Glutamatergic neuron (in vitro differentiated cells): ENCODE data around the gene AGPAT1. TPM values are rescaled to one million over a fixed set of nuclear protein-coding genes. Genes with fewer than 3 reads are reported as not detected.

ENCODE experiments used
- DNase-seq: peaks from one replicate; pipeline ENCODE4 v3.0.0; 2022
- H3K27ac Mint-ChIP-seq: one replicate; pipeline ENCODE4 v1.8.0; 2020; ENCODE audit warnings: mild to moderate bottlenecking, mixed read lengths, inconsistent platforms; ENCODE audit not compliant: unreplicated experiment
- H3K27me3 Mint-ChIP-seq: one replicate; pipeline ENCODE4 v1.8.0; 2020; ENCODE audit warnings: mild to moderate bottlenecking, moderate library complexity, mixed read lengths, inconsistent platforms; ENCODE audit not compliant: unreplicated experiment
- H3K36me3 Mint-ChIP-seq: one replicate; pipeline ENCODE4 v1.8.0; 2020; ENCODE audit warnings: mild to moderate bottlenecking, mixed read lengths, inconsistent platforms; ENCODE audit not compliant: unreplicated experiment
- H3K4me1 Mint-ChIP-seq: one replicate; pipeline ENCODE4 v1.8.0; 2020; ENCODE audit warnings: mild to moderate bottlenecking, low read depth, mixed read lengths, inconsistent platforms; ENCODE audit not compliant: unreplicated experiment
- H3K4me3 Mint-ChIP-seq: one replicate; pipeline ENCODE4 v1.8.0; 2020; ENCODE audit warnings: mild to moderate bottlenecking, mixed read lengths, inconsistent platforms; ENCODE audit not compliant: unreplicated experiment
- H3K9me3 Mint-ChIP-seq: one replicate; pipeline ENCODE4 v1.8.0; 2020; ENCODE audit warnings: mild to moderate bottlenecking, moderate library complexity, mixed read lengths, inconsistent platforms; ENCODE audit not compliant: unreplicated experiment
- total RNA-seq: library from RNA; stranded (reverse); fragmentation: NEBNext Ultra II Directional; extraction: Animal tissue kit (Norgen Biotek cat#: 25700); gene quantifications from one replicate; pipeline ENCODE4 v1.2.1, GENCODE V29; 2021; ENCODE audit not compliant: unreplicated experiment
- TF ChIP-seq, protein P1 (sequence below): fragments of 200-600 bp; sonication (generic); IDR thresholded peaks from one replicate; pipeline ENCODE4 v1.5.0; 2021; ENCODE audit not compliant: partially characterized antibody, unreplicated experiment

The AGPAT1 gene
- total RNA-seq, 1 donor from 2014 or later = 136 TPM

DNA sequence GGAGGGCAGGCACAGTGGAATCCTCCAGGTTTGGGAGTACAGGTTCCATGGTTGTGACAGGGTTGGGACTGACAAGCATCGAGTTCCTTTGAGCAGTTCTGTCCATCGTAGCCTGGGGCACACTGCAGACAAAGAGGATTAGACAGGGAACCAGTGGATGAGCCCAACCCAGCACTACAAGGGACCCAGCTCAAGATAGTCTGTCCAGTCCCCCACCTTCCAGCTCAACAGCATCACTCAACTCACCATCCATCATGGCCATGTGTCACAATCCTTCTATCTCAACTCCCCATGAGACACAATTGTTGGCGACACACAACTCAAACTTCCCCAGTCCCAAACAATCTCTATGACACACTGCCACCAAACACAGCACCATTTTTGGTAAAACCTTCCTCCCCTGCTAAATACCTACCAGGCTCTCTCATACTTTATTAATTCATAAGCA lies 28.4 kb upstream of the AGPAT1 start:
- no peak overlapping the region for H3K4me3 Mint-ChIP-seq
- H3K4me1 Mint-ChIP-seq = peaks cover 4% of the 10 kb centered on the region
- H3K36me3 Mint-ChIP-seq = no peaks in the 10 kb centered on the region
- no peak overlapping the region for H3K27ac Mint-ChIP-seq
- TF ChIP-seq, protein P1, sequence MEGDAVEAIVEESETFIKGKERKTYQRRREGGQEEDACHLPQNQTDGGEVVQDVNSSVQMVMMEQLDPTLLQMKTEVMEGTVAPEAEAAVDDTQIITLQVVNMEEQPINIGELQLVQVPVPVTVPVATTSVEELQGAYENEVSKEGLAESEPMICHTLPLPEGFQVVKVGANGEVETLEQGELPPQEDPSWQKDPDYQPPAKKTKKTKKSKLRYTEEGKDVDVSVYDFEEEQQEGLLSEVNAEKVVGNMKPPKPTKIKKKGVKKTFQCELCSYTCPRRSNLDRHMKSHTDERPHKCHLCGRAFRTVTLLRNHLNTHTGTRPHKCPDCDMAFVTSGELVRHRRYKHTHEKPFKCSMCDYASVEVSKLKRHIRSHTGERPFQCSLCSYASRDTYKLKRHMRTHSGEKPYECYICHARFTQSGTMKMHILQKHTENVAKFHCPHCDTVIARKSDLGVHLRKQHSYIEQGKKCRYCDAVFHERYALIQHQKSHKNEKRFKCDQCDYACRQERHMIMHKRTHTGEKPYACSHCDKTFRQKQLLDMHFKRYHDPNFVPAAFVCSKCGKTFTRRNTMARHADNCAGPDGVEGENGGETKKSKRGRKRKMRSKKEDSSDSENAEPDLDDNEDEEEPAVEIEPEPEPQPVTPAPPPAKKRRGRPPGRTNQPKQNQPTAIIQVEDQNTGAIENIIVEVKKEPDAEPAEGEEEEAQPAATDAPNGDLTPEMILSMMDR = no peak
- H3K27me3 Mint-ChIP-seq = peaks cover 2% of the 10 kb centered on the region
- H3K9me3 Mint-ChIP-seq = peaks cover 6% of the 10 kb centered on the region
- no peak for DNase-seq

DNA sequence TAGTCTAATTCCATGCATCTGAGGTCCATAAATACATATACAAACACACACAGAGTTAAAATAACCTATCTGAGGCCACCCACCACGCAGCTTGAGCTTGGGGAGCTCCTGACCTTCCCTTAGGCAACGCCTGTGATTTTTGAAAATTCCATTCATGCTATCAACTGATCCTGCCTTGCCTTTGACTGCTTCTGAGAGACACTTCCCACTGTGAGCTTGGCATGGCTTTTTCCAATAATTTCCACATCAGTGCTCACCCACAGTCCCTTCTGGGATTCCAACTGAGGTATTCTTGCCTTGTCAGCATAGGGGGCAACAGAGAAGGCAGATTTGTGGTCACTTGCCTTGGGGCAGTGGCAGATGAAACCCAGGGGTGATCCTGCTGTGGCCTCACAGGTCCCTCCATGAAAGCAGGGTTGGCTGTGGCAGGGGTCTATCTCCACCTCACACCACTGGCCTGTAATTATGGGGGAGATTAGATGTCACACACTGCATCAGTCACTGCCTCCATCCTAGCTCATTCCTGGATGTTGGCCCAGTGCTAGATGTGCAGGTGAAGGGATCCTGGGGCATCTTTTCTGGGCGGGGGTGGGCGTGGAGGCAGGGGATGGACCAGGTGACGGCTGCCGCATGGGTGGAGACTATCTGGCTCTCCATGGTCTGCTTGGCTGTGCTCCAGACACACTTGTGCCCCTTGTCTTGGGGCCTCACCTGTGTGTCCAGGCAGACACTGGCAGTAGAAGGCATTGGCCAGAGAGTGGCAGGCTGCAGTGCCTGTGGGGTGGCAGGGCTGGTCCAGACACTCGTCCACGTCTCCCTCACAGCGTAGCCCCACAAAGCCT lies 27.8 kb upstream of the AGPAT1 start:
- H3K9me3 Mint-ChIP-seq = peaks cover 6% of the 10 kb centered on the region
- H3K4me1 Mint-ChIP-seq = peaks cover 4% of the 10 kb centered on the region
- H3K27ac Mint-ChIP-seq = no peak overlapping the region
- DNase-seq = no peak
- no peak overlapping the region for H3K4me3 Mint-ChIP-seq
- H3K36me3 Mint-ChIP-seq = no peaks in the 10 kb centered on the region
- peaks cover 2% of the 10 kb centered on the region for H3K27me3 Mint-ChIP-seq
- TF ChIP-seq, protein P1 = no peak

DNA sequence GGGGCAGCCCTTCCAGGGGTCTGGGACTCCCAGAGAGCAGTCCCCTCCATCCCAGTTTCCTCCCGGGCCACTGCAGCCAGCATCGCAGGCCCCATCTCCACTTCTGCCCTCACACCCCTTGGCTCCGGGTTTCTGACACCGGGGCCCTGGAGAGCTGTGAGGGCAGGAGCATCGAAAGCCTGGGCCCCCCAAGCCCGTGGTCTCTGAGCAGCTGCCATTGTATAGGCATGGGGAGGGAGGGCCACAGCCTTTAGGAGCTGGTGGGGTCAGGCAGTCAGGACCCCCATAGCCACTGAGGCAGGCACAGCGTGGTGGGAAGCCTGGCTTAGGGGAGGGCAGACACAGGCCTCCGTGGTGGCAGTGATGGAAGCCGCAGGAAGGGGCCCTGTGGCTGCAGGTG lies 26.3 kb upstream of the AGPAT1 start:
- H3K27me3 Mint-ChIP-seq = peaks cover 2% of the 10 kb centered on the region
- H3K4me1 Mint-ChIP-seq = peaks cover 4% of the 10 kb centered on the region
- TF ChIP-seq, protein P1 = no peak
- no peaks in the 10 kb centered on the region for H3K36me3 Mint-ChIP-seq
- H3K9me3 Mint-ChIP-seq = peaks cover 6% of the 10 kb centered on the region
- DNase-seq = no peak
- H3K27ac Mint-ChIP-seq = no peak overlapping the region
- no peak overlapping the region for H3K4me3 Mint-ChIP-seq

DNA sequence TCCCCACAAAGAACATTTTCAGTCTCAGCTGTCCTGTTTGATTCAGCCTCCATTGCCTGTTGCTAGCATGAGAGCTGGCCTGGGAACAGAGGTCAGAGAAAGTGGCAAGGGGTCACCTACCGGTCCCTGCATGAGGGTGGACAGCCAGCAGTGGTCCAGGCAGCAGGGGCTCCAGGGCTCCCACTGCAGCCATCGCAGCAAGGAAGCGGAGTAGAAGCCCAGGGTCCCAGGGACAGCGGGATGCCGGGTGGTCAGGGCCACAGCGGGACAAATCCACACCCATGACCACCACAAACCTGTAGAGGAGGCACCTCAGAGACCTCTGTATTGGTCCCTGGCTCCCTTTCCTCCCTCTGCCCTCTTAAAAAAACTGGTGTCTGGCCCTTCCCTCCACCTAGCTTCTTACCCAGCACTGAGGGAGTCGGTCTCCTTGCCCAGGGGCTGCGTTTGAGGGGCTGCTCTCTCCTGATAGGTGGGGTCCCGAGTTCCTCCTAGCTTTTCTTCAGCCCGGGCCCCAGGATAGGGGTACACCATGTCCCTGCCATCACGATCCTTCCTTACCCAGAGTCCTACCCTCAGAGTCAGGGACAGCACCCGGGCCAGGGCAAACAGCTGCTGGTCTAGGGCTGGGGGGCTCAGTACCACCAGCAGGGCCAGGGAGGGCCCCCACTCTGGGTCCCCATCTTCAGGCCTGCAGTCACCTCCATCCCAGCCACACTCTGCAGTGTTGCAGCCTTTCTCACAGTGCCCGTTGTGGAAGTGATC lies 25.0 kb upstream of the AGPAT1 start:
- Mint-ChIP-seq H3K36me3 (no peaks in the 10 kb centered on the region), H3K27ac (no peak overlapping the region), H3K4me3 (no peak overlapping the region), H3K4me1 (peaks cover 9% of the 10 kb centered on the region), H3K27me3 (peaks cover 6% of the 10 kb centered on the region), H3K9me3 (peaks cover 9% of the 10 kb centered on the region)
- no peak for DNase-seq
- TF ChIP-seq, protein P1 = no peak

DNA sequence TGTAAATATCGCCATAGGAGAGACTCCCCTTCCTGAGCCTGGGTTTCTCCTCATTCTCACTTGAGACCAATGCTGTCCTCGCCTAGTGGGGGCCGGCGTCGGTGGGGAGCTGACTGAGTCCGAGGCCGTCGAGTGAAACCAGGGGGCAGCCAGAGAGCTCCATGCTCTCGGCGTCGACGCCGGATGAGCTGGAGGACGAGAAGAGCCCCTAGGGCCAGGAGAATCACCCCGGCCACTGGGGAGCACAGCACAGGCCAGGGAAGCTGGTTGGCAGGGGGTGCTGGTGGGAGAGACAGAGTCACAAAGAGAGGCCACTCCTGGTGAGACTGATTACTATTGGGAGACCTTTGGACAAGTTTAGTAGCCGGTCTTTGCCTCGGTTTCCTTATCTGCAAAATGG lies 23.0 kb upstream of the AGPAT1 start:
- Mint-ChIP-seq H3K27me3 (peaks cover 8% of the 10 kb centered on the region), H3K27ac (no peak overlapping the region), H3K36me3 (no peaks in the 10 kb centered on the region), H3K4me1 (peaks cover 13% of the 10 kb centered on the region), H3K9me3 (peaks cover 11% of the 10 kb centered on the region), H3K4me3 (no peak overlapping the region)
- no peak for DNase-seq
- TF ChIP-seq, protein P1 = no peak
